ENCODE data around the gene MS4A3.
"Not testable (repeated sequence)": the region's sequence is repeated elsewhere in the genome, so short reads cannot be mapped to it uniquely, and the experiment has no call there.

Gene MS4A3, protein sequence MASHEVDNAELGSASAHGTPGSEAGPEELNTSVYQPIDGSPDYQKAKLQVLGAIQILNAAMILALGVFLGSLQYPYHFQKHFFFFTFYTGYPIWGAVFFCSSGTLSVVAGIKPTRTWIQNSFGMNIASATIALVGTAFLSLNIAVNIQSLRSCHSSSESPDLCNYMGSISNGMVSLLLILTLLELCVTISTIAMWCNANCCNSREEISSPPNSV

GRCh38 chr11:60056349-60056969 lies at the start of gene MS4A3:
Gene MS4A3, plus strand, starts transcription at chr11:60056665. Its CDS starts 4,496 bp downstream, at chr11:60061161.
- no peak for DNase-seq

DNA sequence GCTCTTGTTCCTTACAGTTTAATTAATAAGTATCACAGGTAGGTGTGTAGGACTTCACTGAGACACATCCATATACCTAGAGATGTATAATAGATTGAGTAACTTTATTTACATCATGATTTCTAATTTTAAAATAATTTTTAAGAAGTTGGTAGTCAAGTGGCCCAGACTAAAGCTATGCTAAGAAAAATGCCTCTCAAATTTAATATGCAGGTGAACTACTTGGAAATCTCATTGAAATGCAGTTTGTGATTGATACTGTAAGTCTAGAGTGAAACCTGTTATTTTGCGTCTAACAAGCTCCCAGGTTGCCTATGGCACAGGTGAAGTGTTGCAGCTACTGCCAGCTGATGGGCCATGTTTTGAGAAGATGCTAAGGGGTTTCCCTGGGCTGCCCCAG lies 39.6 kb upstream of the MS4A3 start, which contains the start of gene OOSP4B:
Gene OOSP4B (plus strand): TSS at position 301 of the 400 bp plus-strand sequence.
- no peak for DNase-seq

GRCh38 chr11:60018058-60018457 lies 38.4 kb upstream of the MS4A3 start:
- DNase-seq, result no peak

DNA sequence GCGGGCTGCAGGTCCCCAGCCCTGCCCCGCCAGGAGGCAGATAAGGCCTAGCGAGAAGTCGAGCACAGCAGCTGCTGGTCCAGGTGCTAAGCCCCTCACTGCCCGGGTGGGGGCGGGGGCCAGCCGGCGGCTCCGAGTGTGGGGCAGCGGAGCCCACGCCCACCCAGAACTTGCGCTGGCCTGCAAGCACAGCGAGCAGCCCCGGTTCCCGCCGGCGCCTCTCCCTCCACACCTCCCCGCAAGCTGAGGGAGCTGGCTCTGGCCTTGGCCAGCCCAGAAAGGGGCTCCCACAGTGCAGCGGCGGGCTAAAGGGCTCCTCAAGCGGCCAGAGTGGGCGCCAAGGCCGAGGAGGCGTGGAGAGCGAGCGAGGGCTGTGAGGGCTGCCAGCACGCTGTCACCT lies 36.1 kb upstream of the MS4A3 start:
- DNase-seq, result not testable (repeated sequence)

- DNase-seq, result no peak
Observed at GRCh38 chr11:60029015-60029632, 27.3 kb upstream of the MS4A3 start.

- DNase-seq, result no peak
Observed at GRCh38 chr11:60040109-60040508, 16.4 kb upstream of the MS4A3 start, which contains the start of gene OOSP2. Gene OOSP2, plus strand, starts transcription at chr11:60040409. Its CDS starts 51 bp downstream, at chr11:60040460.

GRCh38 chr11:60050422-60050821 lies 6.0 kb upstream of the MS4A3 start:
- not testable (repeated sequence) for DNase-seq

DNA sequence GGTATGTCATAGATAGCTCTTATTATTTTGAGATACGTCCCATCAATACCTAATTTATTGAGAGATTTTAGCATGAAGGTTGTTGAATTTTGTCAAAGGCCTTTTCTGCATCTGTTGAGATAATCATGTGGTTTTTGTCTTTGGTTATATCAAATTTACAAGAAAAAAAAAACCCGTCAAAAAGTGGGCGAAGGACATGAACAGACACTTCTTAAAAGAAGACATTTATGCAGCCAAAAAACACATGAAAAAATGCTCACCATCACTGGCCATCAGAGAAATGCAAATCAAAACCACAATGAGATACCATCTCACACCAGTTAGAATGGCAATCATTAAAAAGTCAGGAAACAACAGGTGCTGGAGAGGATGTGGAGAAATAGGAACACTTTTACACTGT lies 5.6 kb upstream of the MS4A3 start:
- not testable (repeated sequence) for DNase-seq

DNA sequence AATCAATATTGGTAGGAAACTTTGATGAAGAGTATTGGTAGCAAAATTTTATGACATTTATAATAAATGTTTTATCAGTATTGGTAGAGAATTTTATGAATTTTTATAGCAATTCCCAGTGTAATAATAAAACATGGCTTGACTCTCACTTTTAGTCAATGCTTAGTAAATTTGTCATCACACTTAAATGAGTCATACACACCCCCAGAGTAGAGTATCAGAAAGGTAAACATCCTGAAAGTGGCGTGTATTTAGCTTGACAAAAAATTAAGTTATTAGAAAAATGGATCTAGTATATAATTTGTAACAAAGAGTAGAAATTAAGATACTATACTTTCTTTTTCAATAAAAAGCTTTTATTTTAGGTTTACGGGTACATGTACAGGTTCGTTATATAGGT lies 2.6 kb downstream of the MS4A3 start:
- DNase-seq, result no peak

DNA sequence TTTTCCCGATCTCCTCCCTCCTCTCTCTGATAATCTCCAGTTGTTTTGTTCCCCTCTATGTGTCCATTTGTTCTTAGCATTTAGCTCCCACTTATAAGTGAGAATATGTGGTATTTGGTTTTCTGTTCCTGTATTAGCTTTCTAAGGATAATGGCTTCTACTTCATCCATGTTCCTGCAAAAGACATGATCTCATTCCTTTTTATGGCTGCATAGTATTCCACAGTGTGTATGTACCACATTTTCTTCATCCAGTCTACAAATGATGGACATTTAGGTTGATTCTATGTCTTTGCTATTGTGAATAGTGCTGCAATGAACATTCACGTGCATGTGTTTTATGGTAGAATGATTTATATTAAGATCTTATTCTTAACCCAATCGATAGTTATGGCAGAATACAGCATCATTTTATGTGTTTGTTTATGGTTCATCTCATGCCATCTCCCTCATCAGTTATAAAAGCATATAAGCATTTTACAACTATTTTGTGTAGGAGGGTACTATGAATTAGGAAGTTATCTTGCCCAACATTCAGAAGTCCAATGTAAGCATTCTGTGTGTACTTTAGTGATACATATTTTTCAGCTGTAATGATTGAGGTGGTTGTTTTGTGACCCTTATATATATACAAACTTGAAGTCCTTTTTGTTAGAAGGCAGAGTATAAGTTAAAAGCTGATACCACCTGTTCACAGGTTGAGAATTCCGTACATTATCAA lies 3.2 kb downstream of the MS4A3 start:
- no peak for DNase-seq

DNA sequence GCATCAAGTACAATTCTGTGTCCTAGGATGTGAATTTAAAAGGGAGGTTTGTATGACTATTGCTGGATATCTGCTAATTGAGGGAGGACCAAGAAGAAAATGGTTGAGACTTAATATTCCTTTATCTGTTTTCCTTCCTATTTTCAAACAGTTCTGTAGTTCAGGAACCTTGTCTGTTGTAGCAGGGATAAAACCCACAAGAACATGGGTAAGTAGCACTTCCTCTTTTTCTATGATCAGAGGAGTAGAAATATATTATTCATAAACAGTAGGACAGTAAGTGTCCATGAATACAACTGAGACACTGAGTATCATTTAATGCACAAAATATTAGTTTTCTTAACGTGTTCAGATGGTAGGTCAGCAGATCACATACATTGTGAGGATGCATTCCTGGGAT lies 7.6 kb downstream of the MS4A3 start:
- DNase-seq, result no peak

- DNase-seq, result no peak
Observed at GRCh38 chr11:60065801-60066200, 9.3 kb downstream of the MS4A3 start.

- no peak for DNase-seq
Observed at GRCh38 chr11:60069450-60069849, 13.0 kb downstream of the MS4A3 start.

DNA sequence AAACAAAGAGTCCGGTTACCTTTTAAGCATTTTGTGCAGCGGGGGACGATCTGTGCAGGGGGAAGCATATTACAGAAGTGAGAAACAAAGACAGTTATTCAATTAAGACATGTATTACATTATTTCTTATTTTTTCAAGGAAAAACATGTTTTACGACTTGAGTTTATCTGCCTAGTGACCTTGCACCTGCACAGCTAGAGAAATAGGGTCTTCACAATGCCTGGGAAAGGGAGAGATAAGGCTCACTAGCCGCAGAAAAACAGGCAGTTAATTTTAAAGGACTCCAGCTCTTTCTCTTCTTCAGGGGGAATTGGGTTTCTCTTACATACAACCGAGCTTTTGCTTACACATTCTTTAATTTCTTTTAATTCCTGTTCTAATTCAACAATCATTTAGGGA lies 15.2 kb downstream of the MS4A3 start:
- not testable (repeated sequence) for DNase-seq

DNA sequence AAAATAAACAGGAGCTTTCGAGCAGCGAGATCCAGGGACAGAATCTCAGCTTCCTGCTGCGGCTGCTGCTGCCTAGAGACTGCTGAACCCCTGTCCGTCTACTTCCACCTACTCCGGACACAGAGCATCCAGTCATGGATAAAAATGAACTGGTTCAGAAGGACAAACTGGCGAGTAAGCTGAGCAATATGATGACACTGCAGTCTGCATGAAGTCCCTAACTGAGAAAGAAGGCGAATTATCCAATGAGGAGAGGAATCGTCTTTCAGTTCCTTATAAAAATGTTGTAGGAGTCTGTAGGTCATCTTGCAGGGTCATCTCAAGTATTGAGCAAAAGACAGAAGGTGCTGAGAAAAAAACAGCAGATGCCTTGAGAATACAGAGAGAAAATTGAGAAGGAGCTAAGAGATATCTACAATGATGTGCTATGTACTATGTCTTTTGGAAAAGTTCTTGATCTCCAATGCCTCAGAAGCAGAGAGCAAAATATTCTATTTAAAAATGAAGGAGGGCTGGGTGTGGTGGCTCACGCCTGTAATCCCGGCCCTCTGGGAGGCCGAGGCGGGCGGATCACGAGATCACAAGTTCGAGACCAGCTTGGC lies 20.9 kb downstream of the MS4A3 start:
- DNase-seq, result no peak

DNA sequence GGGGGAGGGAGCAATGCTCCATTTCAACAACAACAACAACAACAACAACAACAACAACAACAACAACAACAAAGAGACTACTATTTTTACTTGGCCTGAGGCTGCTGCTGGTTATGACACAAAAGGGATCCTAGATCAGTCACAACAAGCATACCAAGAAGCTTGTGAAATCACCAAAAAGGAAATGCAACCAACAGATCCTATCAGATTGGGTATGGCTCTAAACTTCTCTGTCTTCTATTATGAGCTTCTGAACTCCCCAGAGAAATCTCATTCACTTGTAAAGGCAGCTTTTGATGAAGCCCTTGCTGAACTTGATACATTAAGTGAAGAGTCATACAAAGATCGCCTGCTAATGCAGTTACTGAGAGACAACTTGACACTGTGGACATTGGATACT lies 21.5 kb downstream of the MS4A3 start:
- no peak for DNase-seq

- DNase-seq, result no peak
Observed at GRCh38 chr11:60078745-60079144, 22.3 kb downstream of the MS4A3 start.

DNA sequence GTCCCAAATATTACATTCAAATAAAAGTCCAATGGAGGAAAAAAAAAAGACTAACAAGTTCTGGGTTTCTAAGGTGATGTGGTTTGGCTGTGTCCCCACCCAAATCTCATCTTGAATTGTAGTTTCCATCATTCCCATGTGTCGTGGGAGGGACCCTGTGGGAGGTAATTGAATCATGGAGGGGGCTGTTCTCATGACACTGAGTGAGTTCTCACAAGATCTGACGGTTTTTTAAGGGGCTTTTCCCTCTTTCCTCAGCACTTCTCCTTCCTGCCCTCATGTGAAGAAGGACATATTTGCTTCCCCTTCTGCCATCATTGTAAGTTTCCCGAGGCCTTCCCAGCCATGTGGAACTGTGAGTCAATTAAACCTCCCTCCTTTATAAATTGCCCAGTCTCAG lies 24.1 kb downstream of the MS4A3 start:
- DNase-seq, result no peak

DNA sequence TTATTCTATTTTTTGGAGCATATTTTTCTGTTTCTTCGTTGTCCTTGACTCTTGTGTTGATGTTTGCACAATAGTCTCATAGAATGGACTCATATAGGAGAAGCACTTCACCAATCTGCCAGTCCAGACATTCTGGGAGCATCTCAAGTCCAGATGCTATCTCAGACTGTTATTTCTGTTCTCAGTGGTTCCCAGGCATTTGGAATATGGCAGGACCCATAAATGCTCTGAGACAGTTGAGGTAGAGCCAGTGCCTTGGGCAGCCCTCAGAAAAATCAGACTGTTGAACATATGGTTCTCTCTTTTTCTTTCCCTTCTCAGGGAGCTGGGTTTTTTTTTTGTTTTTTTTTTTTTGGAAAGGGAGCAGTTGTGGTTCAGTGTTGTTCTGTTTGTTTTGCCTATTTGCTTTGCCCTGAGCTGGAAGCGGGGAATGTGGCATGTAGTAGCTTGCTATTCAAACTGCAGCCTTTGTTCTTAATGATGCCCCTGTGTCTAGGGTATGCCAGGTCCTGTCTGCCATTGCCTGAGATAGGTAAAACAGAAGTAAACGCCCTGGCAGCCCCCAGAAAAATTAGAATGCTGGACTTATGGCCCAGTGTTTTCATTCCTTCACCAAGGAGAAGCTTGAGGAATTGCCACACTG lies 28.3 kb downstream of the MS4A3 start:
- no peak for DNase-seq

- DNase-seq, result no peak
Observed at GRCh38 chr11:60085909-60086308, 29.4 kb downstream of the MS4A3 start.

DNA sequence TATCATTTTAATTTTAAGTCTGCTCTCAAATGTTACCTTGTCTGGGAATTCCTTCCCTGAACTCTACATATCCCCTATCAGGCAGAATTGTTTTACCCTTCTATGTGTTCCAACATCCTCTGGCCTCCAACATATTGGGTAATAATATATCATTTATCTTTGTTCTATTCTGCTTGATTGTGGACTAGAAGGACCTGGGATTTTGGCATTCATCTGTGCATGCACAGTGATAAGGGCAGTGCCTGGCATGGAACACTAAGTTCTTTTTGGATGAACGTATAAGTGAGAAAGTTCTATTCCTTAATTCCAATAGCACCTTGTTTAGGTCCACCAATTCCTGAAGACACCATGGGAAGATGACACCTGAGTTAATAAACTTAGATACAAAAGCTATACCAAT lies 30.8 kb downstream of the MS4A3 start:
- no peak for DNase-seq
